GM19099 (cell line): ENCODE data around the gene FILIP1.

ENCODE experiments used
- POLR2A ChIP-seq: IDR thresholded peaks from 3 replicates; pipeline ENCODE4 v1.6.1; 2011; ENCODE audit warnings: low read depth; ENCODE audit not compliant: insufficient read length; ENCODE audit errors: extremely low read depth

Gene FILIP1

DNA sequence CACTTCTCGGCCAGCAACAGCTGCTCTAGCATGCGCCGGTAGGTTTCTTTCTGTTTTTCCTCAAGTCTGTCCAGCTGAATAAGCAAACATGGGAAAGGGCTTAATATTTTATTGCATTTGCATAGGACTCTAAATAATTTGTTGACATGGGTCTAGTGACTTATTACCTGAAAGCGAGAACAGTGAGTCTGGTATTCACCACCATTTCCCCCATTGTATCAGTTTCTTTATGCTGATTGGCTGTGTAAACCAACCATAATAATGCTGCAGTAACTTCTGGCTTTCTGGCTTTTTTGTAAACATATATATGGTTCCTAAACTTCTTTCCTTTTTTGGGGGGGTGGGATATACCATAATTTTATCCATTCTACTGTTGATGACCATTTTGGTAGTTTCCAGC, 140.0 kb downstream of the FILIP1 start:
- TF ChIP-seq POLR2A: no peak

DNA sequence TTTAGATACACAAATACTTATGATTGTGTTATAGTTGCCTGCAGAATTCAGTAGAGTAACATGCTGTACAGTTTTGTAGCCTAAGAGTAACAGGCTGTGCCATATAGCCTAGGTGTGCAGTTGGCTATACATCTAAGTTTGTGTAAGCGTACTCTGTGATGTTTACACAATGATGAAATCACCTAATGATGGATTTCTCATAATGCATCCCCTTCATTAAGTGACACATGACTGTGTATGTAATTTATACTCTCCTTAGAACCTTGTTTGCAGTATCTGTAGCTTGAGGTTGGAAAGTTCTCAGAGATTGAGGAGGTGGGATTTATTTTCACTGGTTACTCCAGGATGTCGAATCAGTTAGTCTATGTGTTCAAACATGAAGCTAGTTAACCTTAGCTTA, 142.0 kb downstream of the FILIP1 start:
- TF ChIP-seq POLR2A: no peak

DNA sequence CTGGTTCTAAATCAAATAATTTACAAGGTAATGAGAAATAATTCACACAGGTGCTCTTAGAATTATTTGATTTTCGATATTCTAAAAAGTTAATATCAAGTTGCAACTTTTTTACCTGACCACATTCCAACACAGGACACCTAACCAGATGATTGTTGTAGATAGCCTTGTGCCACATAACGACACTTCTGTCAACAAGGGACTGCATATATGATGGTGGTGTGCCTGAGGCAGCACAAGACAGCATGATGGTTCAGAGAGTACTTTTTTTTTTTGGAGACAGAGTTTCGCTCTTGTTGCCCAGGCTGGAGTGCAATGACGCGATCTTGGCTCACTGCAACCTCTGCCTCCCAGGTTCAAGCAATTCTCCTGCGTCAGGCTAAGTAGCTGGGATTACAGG, 142.8 kb downstream of the FILIP1 start:
- no peak for TF ChIP-seq POLR2A

DNA sequence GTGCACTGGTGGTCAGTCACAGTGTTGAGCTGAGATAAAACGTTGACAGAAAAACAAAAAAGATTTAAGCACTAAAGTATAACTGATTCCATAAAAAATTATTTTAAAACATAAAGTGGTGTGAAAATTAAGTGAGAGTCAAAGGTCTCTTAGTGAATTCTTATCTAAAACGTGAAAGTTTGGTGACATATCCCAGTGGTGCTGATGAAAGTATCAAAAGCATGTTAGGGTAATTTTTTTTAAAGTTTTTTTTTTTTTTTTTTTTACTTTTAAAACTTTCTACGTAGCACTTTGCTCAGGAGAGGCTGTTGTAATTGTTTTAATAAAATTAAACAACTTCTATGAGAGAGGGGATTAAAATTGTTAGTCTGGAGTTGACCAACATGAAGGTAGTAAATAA, 143.4 kb downstream of the FILIP1 start:
- TF ChIP-seq POLR2A: no peak

DNA sequence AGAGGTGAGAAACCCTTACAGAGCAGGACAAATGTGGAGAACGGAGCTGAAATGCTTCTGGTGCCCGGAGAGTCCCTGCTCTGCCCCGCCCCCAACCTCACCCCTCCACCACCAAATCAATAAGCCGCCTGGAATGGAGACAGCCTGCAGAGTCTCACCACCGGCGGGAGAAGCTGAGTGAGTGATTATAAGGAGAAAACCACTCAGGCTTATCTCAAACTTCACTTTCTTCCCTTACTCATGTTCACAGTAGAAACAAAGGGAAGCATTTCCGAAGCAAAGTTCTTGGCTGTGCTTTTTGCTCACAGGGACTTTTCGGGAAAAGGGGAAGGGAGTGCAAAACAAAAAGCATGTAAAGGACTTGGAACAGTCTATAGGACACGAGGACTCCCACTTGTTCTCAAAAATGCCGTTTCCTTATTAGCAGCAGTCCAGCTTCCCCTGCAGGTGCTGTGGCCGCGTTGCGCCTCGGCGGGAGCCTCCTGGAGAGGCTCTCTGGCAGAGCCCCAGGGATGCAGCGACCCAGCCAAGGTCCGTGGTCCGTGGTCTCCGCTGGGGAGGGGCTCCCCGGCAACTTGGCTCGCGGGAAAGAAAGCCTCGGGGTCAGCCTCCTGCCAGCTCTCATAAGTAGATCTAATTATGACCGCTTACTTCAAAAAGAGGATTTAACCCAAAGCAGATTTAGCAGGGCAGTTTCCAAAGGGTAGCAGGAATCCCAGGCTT, 144.2 kb downstream of the FILIP1 start:
- TF ChIP-seq POLR2A: no peak

DNA sequence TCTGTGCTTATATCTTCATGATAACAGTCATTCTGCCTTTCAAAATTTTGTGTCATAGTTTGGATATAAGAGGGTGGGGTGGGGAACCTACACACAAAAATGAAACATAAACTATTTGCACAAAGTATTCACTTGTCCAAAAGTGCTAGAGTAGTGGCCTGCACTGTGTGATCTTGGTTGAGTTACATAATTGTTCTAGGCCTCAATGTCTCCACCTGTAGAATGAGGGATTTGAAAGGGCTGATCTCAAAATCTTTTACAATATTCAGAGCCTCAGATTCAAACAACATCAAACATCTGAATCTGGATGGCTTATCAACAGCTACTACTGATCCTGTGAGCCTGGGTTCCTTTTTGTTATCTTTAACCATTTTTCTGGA, 144.7 kb downstream of the FILIP1 start:
- no peak for TF ChIP-seq POLR2A

DNA sequence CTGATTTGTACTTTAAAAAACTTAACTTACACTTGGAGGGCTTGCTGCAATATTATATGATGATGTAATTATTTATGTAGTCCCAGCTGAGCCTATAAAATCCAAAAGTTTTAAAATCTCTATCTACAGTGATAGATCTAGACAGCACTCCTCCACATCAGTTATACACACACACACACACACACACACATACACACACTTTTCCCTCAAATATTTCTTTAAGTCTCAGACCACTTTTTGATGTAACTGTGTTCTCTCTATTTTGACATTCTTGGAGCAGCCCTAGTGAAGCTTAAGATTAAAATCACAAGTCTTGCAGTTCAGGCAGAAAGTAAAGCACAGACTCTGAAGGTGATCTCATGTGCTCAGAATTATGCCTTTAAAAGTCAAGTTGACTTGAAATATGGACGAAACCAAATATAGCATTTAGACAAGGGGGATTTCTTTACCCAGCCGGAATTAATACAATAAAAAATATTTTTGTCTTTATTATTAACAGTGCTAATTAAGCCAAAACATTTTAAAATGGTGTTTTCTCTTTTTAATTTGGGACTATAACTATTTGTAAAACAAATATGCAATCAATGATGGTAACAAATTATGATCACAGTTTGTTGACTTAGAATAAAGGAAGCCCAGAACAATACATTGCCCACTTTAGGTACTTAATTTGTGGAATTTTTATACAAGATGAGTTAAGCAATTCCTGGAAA, 145.5 kb downstream of the FILIP1 start:
- no peak for TF ChIP-seq POLR2A

DNA sequence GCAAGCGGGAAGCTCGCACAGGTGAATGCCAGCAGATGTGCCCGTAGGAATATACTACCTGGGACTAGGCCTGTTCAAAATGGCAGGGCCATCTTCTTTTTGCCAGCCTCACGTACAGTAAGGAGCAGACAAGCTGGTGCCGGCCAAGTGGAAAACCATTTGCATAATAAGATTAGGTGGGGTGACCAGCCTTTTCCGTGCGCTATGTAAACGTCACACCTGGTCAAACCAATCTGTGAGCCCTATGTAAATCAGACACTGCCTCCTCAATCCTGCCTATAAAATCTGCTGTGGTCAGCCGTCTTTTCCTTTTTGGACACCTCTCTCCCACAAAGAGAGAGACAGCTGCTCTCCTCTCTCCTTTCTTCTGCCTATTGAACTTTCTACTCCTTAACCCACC, 148.2 kb downstream of the FILIP1 start:
- TF ChIP-seq POLR2A: no peak

DNA sequence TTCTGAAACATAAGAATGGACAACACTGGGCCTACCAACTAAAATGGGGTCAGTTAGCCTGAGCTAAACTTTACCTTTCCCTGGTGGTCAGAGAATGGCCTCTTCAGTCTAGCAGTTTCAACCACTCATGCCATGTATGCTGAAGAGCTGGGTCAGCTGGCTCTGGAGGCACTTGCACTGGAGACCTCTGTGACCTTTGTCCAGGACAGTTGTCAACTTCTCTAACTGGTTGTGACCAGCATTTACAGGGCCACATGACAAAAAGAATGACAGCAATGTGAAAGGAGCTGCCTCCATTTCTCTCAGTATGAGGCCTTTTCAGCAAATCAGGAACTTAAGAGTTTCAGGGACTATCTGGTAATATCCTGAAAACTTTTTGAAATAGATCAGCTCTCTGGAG, 149.1 kb downstream of the FILIP1 start:
- TF ChIP-seq POLR2A: no peak

DNA sequence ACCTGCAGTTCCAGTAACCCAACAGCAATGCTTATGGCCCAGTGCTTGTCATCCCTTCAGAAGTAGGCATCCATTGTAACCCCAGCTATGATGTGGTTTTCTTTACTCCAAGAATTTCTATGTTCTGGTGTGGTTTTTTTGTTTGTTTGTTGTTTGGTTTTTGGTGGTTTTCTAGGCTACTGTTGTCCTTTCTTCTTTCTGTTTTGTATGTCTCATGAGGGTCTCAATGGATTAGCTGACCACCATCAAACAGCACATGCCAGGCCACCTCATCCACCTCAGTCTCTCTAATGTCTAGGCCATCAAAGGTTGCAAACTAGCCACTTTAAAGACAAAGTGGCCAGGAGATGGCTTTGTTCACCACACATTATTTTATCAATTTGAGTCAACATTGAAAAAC, 149.6 kb downstream of the FILIP1 start:
- no peak for TF ChIP-seq POLR2A

DNA sequence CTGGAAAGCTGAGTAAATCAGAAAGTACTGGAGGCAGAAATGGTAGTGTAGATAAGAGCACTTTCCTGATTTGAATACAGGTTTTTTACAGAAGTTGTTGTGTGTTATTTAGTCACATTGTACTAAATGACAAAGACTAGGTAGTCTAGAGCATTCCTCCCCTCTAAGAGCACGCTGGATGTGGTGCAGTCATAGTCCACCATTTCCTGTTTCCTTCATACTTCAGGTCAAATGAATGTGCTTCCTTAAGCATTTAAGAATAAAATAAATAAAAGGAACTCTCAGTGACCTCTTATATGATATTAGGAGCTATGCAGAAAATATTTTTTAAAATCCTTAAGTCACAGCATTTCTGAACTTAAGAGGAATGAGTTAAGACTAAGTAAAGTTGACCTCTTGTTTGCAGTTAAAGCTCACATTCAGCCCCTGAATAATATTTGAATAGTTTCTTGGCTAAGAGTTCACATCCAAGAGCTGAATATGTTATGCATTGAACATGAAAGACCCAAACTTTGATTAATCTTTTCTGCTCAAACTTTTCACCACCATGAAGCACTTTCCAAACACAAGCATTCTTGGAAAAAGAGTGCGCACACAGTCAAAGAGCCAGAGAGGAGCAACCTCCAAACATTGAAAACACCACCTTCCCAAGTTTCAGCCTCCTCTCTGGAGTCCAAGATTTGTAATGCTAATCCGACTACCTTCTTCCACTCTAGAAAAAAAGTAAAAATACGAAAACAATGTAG, 155.6 kb downstream of the FILIP1 start:
- no peak for TF ChIP-seq POLR2A

DNA sequence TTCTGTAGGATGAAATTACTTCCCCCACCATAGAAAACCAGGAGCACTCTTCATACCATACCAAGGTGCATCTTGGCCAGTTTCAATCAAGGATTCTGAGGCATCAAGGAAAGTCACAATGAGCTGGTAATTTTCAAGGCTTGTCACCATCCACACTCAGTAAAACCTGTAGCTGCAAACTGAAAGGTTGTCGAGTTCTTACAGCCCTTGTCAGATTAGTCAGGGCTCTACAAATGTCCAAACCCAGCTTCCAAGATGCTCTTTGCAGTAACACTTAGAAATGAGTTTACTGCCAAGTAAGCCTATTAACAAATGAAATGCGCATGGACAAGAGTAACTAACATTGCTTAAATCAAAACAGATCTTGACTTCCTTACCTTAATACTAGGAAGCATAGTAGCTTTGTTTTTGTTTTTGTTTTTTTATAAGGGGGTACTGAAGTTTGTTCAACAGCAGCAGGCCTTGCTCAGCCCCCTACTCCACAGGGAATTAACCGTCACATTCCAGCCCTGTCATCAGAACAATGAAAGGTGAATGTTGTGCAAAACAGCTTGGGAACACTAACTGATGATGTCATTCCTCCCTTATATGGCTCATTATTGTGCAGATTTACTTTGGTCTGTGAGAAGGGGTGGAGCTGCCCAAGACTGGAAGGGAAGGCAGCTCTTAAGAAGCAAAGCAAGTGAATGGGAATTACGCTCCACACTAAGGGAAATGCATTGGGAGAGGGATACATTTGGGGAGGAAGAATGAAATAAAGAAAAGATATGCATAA, 159.1 kb downstream of the FILIP1 start:
- TF ChIP-seq POLR2A: no peak

DNA sequence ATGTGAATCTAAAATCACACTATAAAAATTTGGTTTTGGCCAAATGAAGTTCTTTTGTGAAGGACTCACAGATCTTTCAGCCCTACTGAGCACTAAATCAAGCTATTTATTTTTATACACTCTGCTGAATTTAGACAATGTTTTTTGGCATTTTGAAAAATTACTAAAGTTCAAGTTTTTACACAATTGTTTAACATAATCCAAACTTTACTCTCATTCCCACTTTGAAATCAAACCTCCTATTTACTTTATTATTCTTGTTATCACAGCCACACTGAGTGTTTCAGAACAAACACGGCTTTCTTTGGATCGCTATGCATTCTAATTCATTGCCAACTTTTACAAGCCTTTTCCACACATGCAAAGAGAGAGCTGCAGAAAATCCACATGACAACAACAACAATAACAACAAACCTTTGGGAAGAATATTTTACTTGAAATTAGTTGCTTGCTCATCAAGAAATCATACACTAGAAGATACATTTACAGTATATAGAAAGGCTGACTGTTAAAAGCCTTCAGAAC, 159.9 kb downstream of the FILIP1 start:
- TF ChIP-seq POLR2A: no peak

DNA sequence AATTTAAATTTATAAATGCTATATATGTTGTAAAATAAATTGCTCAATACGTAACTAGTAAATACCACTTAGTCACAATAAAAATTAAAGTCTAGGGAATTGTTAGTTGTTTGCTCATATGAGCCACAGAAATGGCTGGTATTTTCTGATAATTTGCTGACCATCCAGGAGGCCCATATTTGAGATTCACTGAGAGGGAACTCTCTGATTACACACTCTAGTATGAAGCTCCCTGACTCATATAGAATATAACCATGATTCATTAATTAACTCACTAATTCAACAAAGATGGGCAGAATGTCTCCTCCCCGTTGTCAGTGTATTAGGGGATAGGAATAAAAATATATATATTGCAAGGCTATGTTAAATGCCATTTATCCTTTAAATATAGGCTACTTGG, 162.4 kb downstream of the FILIP1 start:
- TF ChIP-seq POLR2A: no peak

DNA sequence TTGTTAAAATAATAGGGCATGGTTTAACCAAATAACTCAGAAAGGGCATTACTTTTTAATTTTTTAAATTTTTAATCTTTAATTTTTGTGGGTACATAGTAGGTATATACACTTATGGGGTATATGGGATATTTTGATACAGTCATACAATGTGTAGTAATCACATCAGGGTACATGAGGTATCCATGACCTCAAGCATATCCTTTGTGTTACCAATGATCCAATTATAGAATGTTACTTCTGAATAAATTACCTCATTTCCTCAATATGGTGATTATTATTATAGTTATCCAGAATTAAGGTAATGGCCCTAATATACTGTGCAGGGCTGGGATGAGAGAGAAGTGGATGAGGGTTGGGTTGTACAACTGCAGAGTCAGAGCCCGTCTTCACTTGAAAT, 163.9 kb downstream of the FILIP1 start:
- no peak for TF ChIP-seq POLR2A
